Loucy (cell line): ENCODE results near the gene MIR17HG.

ENCODE experiments used
- H2AFZ ChIP-seq: fragments of 200-600 bp; sonication (generic); 2 replicates; pipeline ENCODE4 v1.6.0; 2016; ENCODE audit warnings: antibody characterized with exemption, mild to moderate bottlenecking, low read length, moderate library complexity
- H3F3A ChIP-seq: fragments of 200-600 bp; 2 replicates; pipeline ENCODE4 v1.6.0; 2016; ENCODE audit warnings: antibody characterized with exemption, low read depth, mild to moderate bottlenecking
- H3K27me3 ChIP-seq: fragments of 200-600 bp; sonication (generic); 2 replicates; pipeline ENCODE4 v1.6.1; 2014; ENCODE audit warnings: low read length, mild to moderate bottlenecking; ENCODE audit not compliant: insufficient read depth, poor library complexity, severe bottlenecking
- H3K36me3 ChIP-seq: fragments of 200-600 bp; sonication (generic); 2 replicates; pipeline ENCODE4 v1.6.1; 2016; ENCODE audit warnings: low read length; ENCODE audit not compliant: insufficient read depth
- H3K4me1 ChIP-seq: fragments of 200-600 bp; sonication (generic); 2 replicates; pipeline ENCODE4 v1.5.1; 2014; ENCODE audit warnings: low read length, mild to moderate bottlenecking; ENCODE audit not compliant: insufficient read depth, poor library complexity, severe bottlenecking
- H3K4me2 ChIP-seq: fragments of 200-600 bp; sonication (generic); 2 replicates; pipeline ENCODE4 v1.6.0; 2014; ENCODE audit warnings: antibody characterized with exemption, low read length, low read depth, mild to moderate bottlenecking; ENCODE audit not compliant: poor library complexity, severe bottlenecking
- H3K4me3 ChIP-seq: fragments of 200-600 bp; sonication (generic); 2 replicates; pipeline ENCODE4 v1.5.1; 2014; ENCODE audit warnings: low read length, mild to moderate bottlenecking, mixed read lengths; ENCODE audit not compliant: poor library complexity, severe bottlenecking
- H3K79me2 ChIP-seq: fragments of 200-600 bp; sonication (generic); 2 replicates; pipeline ENCODE4 v1.6.1; 2014; ENCODE audit warnings: low read length; ENCODE audit not compliant: insufficient read depth
- H3K9ac ChIP-seq: fragments of 200-600 bp; sonication (generic); 2 replicates; pipeline ENCODE4 v1.6.0; 2014; ENCODE audit warnings: mild to moderate bottlenecking, low read depth, low read length, moderate library complexity; ENCODE audit not compliant: poor library complexity, severe bottlenecking
- H3K9me2 ChIP-seq: fragments of 200-600 bp; sonication (generic); replicated peaks from 2 replicates; pipeline ENCODE4 v1.6.1; 2016; ENCODE audit warnings: low read depth, low read length, mixed read lengths
- H3K9me3 ChIP-seq: fragments of 200-600 bp; sonication (generic); 2 replicates; pipeline ENCODE4 v1.6.1; 2014; ENCODE audit warnings: mild to moderate bottlenecking, antibody characterized with exemption, low read length, low read depth; ENCODE audit not compliant: insufficient read depth
- H4K20me1 ChIP-seq: fragments of 200-600 bp; sonication (generic); 2 replicates; pipeline ENCODE4 v1.6.0; 2014; ENCODE audit warnings: antibody characterized with exemption, low read length, mild to moderate bottlenecking; ENCODE audit not compliant: insufficient read depth, poor library complexity, severe bottlenecking
- EZH2phosphoT487 ChIP-seq: fragments of 200-600 bp; IDR thresholded peaks from 2 replicates; pipeline ENCODE4 v1.6.1; 2018; ENCODE audit warnings: antibody characterized with exemption, mild to moderate bottlenecking, moderate library complexity, borderline replicate concordance
- TF ChIP-seq, protein P1 (sequence below): fragments of 200-600 bp; sonication (generic); conservative IDR thresholded peaks from 2 replicates; pipeline ENCODE4 v1.5.1; 2014; ENCODE audit warnings: mild to moderate bottlenecking, antibody characterized with exemption, low read length

MIR17HG gene

GRCh38 chr13:91383836-91384235 is 36.3 kb downstream of the MIR17HG start:
- no peak overlapping the region for H3K4me2 ChIP-seq

DNA sequence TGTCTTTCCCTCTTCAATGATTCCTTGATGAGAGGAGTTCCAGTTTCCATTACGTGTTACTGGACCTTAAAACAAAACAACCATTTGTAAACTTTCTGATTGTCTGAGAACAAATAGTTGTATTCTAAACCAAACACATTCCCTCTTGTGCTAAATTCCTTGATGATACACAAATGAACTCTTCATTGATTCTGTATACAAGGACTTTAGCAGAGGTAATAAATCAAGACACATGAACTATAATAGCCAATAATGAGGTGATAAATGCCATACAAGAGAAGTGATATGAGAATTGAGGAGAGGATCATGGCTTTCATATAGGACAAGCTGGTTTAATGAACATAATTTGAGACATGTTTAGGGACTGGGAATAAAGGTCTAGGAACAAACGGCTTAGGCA is 37.4 kb downstream of the MIR17HG start:
- no peak overlapping the region for H3K9ac ChIP-seq

More at GRCh38 chr13:91383836-91384235, 36.3 kb downstream of the MIR17HG start:
- H2AFZ ChIP-seq: no peak overlapping the region
- H4K20me1 ChIP-seq: no peaks in the 10 kb centered on the region
- no peak overlapping the region for H3K9ac ChIP-seq
- H3K27me3 ChIP-seq: no peaks in the 10 kb centered on the region
- H3K9me3 ChIP-seq: no peaks in the 10 kb centered on the region
- no peaks in the 10 kb centered on the region for H3K9me2 ChIP-seq
- H3K36me3 ChIP-seq: no peaks in the 10 kb centered on the region
- no peak for TF ChIP-seq EZH2phosphoT487
- TF ChIP-seq, protein P1, sequence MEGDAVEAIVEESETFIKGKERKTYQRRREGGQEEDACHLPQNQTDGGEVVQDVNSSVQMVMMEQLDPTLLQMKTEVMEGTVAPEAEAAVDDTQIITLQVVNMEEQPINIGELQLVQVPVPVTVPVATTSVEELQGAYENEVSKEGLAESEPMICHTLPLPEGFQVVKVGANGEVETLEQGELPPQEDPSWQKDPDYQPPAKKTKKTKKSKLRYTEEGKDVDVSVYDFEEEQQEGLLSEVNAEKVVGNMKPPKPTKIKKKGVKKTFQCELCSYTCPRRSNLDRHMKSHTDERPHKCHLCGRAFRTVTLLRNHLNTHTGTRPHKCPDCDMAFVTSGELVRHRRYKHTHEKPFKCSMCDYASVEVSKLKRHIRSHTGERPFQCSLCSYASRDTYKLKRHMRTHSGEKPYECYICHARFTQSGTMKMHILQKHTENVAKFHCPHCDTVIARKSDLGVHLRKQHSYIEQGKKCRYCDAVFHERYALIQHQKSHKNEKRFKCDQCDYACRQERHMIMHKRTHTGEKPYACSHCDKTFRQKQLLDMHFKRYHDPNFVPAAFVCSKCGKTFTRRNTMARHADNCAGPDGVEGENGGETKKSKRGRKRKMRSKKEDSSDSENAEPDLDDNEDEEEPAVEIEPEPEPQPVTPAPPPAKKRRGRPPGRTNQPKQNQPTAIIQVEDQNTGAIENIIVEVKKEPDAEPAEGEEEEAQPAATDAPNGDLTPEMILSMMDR: no peak
- H3K4me1 ChIP-seq: no peaks in the 10 kb centered on the region
- H3K4me3 ChIP-seq: no peak overlapping the region
- H3F3A ChIP-seq: no peaks in the 10 kb centered on the region
- no peaks in the 10 kb centered on the region for H3K79me2 ChIP-seq

GRCh38 chr13:91389186-91389585 is 41.7 kb downstream of the MIR17HG start:
- H3K36me3 ChIP-seq: no peaks in the 10 kb centered on the region
- H3K79me2 ChIP-seq: no peaks in the 10 kb centered on the region
- no peak overlapping the region for H2AFZ ChIP-seq
- H3K27me3 ChIP-seq: no peaks in the 10 kb centered on the region
- H3K4me1 ChIP-seq: no peaks in the 10 kb centered on the region
- no peaks in the 10 kb centered on the region for H3K9me3 ChIP-seq
- H3F3A ChIP-seq: no peaks in the 10 kb centered on the region
- no peaks in the 10 kb centered on the region for H3K9me2 ChIP-seq
- H3K4me2 ChIP-seq: no peak overlapping the region
- no peak overlapping the region for H3K4me3 ChIP-seq
- H3K9ac ChIP-seq: no peak overlapping the region
- TF ChIP-seq, protein P1: no peak
- TF ChIP-seq EZH2phosphoT487: no peak
- no peaks in the 10 kb centered on the region for H4K20me1 ChIP-seq

More for the DNA sequence above, 37.4 kb downstream of the MIR17HG start:
- Histone ChIP-seq H3K9me3 (no peaks in the 10 kb centered on the region), H3K4me3 (no peak overlapping the region), H3K36me3 (no peaks in the 10 kb centered on the region), H3K4me1 (no peaks in the 10 kb centered on the region), H3K9me2 (no peaks in the 10 kb centered on the region), H3K27me3 (no peaks in the 10 kb centered on the region), H4K20me1 (no peaks in the 10 kb centered on the region), H3K4me2 (no peak overlapping the region), H3F3A (no peaks in the 10 kb centered on the region), H2AFZ (no peak overlapping the region), H3K79me2 (no peaks in the 10 kb centered on the region)
- TF ChIP-seq EZH2phosphoT487: no peak
- TF ChIP-seq, protein P1: no peak
